ENCODE data around the gene SMG6. TPM values are rescaled to one million over a fixed set of nuclear protein-coding genes. Genes with fewer than 3 reads are reported as not detected.

The SMG6 gene
- total RNA-seq, 1 experiment from 2014 or later, result 25.6 TPM

DNA sequence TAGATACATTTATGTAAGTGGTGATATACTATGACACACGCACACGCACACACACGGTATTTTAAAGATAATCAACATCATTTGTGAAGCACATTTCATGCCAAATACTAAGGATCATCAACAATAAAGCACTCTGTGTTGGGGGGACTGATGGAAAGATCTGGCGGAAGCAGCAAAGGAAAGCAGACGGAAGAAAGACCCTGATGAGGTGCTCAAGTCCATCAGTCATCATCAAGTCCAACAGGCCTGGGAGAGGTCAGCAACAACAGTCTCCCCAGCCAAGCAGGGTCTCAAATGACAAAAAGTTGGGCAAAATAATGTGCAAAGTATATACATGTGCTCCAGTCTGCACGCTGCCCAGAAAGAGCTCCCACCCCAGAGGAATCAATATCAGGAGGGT lies 193.1 kb downstream of the SMG6 start (continued):
- TF ChIP-seq, protein P1, sequence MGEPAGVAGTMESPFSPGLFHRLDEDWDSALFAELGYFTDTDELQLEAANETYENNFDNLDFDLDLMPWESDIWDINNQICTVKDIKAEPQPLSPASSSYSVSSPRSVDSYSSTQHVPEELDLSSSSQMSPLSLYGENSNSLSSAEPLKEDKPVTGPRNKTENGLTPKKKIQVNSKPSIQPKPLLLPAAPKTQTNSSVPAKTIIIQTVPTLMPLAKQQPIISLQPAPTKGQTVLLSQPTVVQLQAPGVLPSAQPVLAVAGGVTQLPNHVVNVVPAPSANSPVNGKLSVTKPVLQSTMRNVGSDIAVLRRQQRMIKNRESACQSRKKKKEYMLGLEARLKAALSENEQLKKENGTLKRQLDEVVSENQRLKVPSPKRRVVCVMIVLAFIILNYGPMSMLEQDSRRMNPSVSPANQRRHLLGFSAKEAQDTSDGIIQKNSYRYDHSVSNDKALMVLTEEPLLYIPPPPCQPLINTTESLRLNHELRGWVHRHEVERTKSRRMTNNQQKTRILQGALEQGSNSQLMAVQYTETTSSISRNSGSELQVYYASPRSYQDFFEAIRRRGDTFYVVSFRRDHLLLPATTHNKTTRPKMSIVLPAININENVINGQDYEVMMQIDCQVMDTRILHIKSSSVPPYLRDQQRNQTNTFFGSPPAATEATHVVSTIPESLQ (CRISPR knock-in tag; IDR thresholded peaks at IDR 0.05), result no peak
- no peak for TF ChIP-seq NFYB (CRISPR knock-in tag; conservative IDR thresholded peaks at IDR 0.05; ENCODE audit: low read depth)
- TF ChIP-seq GRHL2 (CRISPR knock-in tag; IDR thresholded peaks at IDR 0.05; ENCODE audit: insufficient replicate concordance, severe bottlenecking), result no peak
- no peak for TF ChIP-seq CBFB (CRISPR knock-in tag; IDR thresholded peaks at IDR 0.05; ENCODE audit: low read depth)
- TF ChIP-seq CREB1 (CRISPR knock-in tag; IDR thresholded peaks at IDR 0.05), result no peak

DNA sequence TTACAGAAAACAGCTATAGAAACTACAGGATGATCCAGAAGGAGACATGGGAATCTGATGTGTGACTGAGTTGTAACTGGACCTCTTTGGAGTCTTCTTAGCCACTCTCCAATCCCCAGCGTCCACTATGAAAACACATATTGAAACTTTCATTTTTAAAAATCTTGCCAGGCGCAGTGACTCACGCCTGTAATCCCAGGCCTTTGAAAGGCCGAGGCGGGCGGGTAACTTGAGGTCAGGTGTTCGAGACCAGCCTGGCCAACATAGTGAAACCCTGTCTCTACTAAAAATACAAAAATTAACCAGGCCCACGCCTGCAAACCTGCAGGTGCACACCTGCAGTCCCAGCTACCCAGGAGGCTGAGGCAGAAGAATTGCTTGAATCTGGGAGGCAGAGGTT lies 195.4 kb downstream of the SMG6 start:
- no peak overlapping the region for H3K27ac Mint-ChIP-seq
- H3K4me3 Mint-ChIP-seq, result no peak overlapping the region
- ATAC-seq (no peak), DNase-seq (ENCODE audit: low spot score) (no peak)
- no peak for TF ChIP-seq MYBL2 (CRISPR knock-in tag; IDR thresholded peaks at IDR 0.05)
- TF ChIP-seq, protein P2, sequence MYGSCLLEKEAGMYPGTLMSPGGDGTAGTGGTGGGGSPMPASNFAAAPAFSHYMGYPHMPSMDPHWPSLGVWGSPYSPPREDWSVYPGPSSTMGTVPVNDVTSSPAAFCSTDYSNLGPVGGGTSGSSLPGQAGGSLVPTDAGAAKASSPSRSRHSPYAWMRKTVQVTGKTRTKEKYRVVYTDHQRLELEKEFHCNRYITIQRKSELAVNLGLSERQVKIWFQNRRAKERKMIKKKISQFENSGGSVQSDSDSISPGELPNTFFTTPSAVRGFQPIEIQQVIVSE (CRISPR knock-in tag; IDR thresholded peaks at IDR 0.05; ENCODE audit: borderline replicate concordance), result no peak
- no peak for TF ChIP-seq FOXJ3 (CRISPR knock-in tag; IDR thresholded peaks at IDR 0.05; ENCODE audit: borderline replicate concordance)
- TF ChIP-seq TP53 (CRISPR knock-in tag; IDR thresholded peaks at IDR 0.05), result no peak
- TF ChIP-seq, protein P3, sequence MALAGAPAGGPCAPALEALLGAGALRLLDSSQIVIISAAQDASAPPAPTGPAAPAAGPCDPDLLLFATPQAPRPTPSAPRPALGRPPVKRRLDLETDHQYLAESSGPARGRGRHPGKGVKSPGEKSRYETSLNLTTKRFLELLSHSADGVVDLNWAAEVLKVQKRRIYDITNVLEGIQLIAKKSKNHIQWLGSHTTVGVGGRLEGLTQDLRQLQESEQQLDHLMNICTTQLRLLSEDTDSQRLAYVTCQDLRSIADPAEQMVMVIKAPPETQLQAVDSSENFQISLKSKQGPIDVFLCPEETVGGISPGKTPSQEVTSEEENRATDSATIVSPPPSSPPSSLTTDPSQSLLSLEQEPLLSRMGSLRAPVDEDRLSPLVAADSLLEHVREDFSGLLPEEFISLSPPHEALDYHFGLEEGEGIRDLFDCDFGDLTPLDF (CRISPR knock-in tag; IDR thresholded peaks at IDR 0.05), result no peak
- no peak for TF ChIP-seq ETV6 (CRISPR knock-in tag; IDR thresholded peaks at IDR 0.05)
- TF ChIP-seq SP1 (CRISPR knock-in tag; conservative IDR thresholded peaks at IDR 0.05), result no peak
- no peaks in the 10 kb centered on the region; the same call in 1 of the 2 replicates for H3K36me3 Mint-ChIP-seq
- no peaks in the 10 kb centered on the region for H3K9me3 Mint-ChIP-seq
- peaks cover 13% of the 10 kb centered on the region for H3K4me1 Mint-ChIP-seq
- H3K27me3 Mint-ChIP-seq (ENCODE audit: low read depth), result no peaks in the 10 kb centered on the region
- ChIA-PET POLR2A (no interaction called here), CTCF (interaction anchor here (1.4 to 1.7 kb wide), 2 partner anchors 50 to 136 kb away, joined by 4 to 5 read pairs; no protein-coding TSS in a partner anchor)

DNA sequence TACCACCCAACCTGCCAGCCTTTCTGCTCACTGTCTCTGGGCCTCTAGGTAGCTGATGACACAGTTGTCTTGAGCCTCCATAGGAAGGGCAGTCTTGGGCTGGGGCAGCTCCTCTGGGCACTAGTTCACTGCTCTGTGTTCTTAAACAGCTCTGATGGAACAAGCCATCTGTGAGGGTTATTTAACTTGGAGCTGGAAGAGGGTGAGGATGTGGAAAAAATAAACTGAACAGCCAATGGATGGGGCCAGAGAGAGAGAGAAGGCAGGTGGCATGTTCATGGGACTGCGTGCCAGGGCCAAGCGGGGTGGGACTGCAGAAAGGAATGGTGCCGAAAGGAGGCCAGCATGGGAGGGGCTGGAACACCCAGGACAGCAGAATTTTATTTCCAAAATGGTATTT lies 196.1 kb downstream of the SMG6 start:
- Mint-ChIP-seq H3K9me3 (no peaks in the 10 kb centered on the region), H3K27ac (no peak overlapping the region), H3K36me3 (no peaks in the 10 kb centered on the region; the same call in 1 of the 2 replicates), H3K27me3 (ENCODE audit: low read depth) (no peaks in the 10 kb centered on the region), H3K4me3 (no peak overlapping the region), H3K4me1 (peaks cover 13% of the 10 kb centered on the region)
- ATAC-seq, result no peak
- no peak for DNase-seq (ENCODE audit: low spot score)
- POLR2A ChIA-PET, result no interaction called here
- CTCF ChIA-PET, result interaction anchor here (1.4 to 1.7 kb wide), 2 partner anchors 49 to 137 kb away, joined by 4 to 5 read pairs; no protein-coding TSS in a partner anchor
- TF ChIP-seq, protein P4, sequence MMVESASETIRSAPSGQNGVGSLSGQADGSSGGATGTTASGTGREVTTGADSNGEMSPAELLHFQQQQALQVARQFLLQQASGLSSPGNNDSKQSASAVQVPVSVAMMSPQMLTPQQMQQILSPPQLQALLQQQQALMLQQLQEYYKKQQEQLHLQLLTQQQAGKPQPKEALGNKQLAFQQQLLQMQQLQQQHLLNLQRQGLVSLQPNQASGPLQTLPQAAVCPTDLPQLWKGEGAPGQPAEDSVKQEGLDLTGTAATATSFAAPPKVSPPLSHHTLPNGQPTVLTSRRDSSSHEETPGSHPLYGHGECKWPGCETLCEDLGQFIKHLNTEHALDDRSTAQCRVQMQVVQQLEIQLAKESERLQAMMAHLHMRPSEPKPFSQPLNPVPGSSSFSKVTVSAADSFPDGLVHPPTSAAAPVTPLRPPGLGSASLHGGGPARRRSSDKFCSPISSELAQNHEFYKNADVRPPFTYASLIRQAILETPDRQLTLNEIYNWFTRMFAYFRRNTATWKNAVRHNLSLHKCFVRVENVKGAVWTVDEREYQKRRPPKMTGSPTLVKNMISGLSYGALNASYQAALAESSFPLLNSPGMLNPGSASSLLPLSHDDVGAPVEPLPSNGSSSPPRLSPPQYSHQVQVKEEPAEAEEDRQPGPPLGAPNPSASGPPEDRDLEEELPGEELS (CRISPR knock-in tag; IDR thresholded peaks at IDR 0.05), result no peak
- TF ChIP-seq, protein P5, sequence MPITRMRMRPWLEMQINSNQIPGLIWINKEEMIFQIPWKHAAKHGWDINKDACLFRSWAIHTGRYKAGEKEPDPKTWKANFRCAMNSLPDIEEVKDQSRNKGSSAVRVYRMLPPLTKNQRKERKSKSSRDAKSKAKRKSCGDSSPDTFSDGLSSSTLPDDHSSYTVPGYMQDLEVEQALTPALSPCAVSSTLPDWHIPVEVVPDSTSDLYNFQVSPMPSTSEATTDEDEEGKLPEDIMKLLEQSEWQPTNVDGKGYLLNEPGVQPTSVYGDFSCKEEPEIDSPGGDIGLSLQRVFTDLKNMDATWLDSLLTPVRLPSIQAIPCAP (CRISPR knock-in tag; IDR thresholded peaks at IDR 0.05), result no peak
- TF ChIP-seq JUN (CRISPR knock-in tag; IDR thresholded peaks at IDR 0.05) (no peak), SMAD3 (CRISPR knock-in tag; IDR thresholded peaks at IDR 0.05; ENCODE audit: borderline replicate concordance) (no peak), RORB (CRISPR knock-in tag; IDR thresholded peaks at IDR 0.05) (no peak)
- TF ChIP-seq, protein P6, sequence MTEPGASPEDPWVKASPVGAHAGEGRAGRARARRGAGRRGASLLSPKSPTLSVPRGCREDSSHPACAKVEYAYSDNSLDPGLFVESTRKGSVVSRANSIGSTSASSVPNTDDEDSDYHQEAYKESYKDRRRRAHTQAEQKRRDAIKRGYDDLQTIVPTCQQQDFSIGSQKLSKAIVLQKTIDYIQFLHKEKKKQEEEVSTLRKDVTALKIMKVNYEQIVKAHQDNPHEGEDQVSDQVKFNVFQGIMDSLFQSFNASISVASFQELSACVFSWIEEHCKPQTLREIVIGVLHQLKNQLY (CRISPR knock-in tag; IDR thresholded peaks at IDR 0.05), result no peak
- TF ChIP-seq, protein P7, sequence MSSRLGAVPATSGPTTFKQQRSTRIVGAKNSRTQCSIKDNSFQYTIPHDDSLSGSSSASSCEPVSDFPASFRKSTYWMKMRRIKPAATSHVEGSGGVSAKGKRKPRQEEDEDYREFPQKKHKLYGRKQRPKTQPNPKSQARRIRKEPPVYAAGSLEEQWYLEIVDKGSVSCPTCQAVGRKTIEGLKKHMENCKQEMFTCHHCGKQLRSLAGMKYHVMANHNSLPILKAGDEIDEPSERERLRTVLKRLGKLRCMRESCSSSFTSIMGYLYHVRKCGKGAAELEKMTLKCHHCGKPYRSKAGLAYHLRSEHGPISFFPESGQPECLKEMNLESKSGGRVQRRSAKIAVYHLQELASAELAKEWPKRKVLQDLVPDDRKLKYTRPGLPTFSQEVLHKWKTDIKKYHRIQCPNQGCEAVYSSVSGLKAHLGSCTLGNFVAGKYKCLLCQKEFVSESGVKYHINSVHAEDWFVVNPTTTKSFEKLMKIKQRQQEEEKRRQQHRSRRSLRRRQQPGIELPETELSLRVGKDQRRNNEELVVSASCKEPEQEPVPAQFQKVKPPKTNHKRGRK (CRISPR knock-in tag; IDR thresholded peaks at IDR 0.05; ENCODE audit: borderline replicate concordance), result no peak
- TF ChIP-seq, protein P8, sequence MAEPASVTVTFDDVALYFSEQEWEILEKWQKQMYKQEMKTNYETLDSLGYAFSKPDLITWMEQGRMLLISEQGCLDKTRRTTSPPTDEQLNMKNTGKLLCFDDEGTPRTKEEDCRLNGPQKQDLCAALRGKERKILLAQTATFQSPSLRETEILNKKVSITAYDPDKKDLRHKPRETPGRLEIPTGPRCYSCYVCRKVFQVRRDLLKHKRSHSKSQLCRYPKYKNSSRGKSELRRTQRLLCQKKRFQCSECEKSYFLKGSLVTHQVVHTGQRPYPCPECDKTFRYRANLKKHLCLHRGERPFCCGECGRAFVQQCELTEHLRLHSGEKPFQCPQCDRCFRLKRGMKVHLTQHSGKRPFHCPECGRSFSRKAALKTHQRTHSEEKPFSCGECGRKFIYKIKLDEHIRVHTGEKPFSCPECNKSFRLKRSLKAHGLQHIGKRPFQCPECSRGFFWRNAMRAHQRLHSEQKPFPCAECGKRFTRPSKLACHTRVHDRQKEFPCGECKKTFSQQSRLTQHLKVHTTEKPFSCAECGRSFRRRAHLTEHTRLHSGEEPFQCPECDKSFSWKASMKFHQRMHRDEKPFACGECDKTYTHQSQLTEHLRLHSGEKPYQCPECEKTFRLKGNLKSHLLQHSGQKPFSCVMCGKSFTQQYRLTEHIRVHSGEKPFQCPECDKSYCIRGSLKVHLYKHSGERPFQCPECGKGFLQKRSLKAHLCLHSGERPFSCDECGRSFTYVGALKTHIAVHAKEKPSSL (CRISPR knock-in tag; conservative IDR thresholded peaks at IDR 0.05), result no peak
- TF ChIP-seq, protein P9, sequence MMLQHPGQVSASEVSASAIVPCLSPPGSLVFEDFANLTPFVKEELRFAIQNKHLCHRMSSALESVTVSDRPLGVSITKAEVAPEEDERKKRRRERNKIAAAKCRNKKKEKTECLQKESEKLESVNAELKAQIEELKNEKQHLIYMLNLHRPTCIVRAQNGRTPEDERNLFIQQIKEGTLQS (CRISPR knock-in tag; conservative IDR thresholded peaks at IDR 0.05), result no peak

Data from WTC11 (cell line).